GM18520 (cell line): ENCODE measurements around the gene KCNN3.

Experiments used
- ATAC-seq: cut with Tn5 transposase; IDR thresholded peaks from one replicate; pipeline ENCODE4 v1.9.1; 2021; ENCODE audit not compliant: unreplicated experiment

KCNN3 gene

DNA sequence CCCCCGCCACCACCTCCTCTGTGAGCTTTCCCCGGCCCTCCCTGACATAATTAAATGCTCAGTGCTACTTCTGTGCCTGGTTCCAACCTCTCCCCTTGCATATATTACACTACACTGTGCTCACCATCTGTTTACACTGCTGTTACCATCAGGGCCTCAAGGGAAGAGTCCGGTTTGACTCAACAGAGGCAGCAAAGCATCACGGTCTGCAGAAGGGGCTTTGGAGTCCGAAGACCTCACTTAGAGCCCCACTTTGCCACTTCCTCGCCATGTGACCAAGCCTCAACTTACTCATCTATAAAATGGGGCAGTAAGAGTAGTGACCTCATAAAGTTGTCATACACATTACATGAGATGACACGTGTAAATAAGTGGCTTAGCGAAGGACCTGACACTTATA lies 27.4 kb downstream of the KCNN3 start:
- no peak for ATAC-seq

DNA sequence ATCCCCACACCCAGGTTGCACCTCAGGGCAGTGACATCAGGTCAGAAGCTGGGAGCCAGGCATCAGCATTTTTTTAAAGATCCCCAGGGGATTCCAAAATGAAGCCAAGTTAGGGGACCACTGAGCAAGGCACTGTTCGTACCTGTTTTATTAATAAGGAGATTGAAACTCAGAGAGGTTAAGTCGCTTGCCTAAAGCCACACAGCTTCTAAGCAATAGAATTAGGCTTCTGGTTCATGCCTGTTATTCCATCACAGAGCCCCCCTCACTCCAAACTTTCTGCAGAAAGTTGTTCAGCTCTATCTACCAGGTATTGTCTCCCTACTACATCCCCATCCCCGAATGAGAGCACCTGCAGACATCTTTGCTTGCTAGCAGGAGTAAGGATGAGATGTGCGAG lies 28.7 kb downstream of the KCNN3 start:
- ATAC-seq: no peak

DNA sequence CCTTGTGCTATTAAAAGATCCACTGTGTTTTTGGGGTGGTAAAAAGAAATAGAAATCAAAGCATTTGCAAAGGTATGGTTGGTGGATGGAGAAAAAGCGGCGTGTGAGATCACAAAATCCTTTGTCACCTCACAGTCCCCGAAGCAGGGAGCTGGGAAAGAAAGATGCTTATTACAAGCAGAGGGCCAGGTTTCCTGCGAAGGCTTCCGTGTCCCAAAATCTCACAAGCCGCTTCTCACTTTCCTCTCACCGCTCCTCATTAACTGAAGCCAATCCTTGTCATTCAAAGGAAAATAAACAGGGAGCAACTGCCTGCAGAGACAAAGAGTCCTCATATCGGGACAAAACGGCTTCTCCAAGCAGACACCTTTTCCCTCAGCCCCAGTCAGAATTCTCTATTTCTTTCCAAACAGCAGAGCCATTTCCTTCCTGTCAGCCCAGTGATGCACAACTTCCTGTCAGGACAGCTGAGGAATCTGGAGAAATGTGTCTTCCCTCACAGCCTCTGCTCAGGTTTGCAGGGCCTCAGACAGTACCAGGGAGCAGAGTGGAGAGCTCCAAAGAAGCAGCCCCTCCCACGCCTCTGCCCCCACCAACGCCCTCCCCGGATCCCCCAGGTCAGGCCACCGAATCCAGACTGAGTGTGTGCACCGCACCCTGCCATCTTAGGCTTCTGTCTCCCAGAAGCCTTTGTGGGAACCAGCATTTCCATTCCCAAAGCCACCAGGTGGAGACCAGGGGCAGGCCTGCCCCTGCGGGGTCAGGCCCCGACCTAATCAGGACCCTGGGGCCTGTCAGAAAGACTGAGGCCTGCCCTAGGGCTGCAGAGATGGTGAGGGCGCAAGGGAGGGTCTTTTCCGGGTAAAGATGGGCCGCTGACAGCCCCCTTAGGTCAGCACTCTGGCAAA lies 29.6 kb downstream of the KCNN3 start:
- no peak for ATAC-seq

DNA sequence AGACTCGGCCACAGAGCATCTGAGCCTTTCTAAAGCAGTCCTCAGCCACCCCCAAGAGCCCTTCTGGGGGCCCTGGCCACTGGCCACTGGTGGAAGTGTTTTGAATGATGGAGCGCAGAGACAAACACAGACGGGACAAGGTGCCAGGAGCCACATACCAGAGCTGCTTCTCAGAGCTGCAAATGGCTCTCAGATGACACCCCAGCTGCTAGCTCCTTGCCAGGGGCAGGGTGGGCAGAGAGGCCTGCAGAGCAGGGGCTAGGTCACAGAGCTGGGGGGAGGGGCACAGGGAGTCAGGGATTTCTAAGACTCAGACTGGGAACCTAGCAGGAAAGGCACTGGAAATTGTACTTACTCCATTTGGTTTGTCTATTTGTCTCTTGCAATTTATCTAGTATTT lies 30.4 kb downstream of the KCNN3 start:
- ATAC-seq: no peak

DNA sequence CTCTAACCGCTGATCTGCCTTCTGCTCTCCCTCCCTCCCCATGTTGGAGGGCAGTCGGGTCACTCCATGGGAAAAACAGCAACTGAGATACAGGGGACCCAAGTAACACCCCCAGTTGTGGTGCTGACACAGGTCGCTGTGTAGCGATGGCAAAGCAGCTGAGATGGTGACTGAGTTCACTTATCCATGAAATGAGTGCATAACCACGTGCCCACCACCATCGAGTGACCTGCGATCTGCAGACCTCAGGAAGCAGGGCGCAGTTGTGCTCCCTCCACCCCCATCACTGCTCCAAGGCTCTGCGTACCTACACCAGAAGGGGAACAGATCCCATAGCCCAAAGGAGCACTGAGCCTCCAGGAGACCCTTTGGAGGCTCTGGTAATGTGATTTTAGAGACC lies 31.1 kb downstream of the KCNN3 start:
- no peak for ATAC-seq

DNA sequence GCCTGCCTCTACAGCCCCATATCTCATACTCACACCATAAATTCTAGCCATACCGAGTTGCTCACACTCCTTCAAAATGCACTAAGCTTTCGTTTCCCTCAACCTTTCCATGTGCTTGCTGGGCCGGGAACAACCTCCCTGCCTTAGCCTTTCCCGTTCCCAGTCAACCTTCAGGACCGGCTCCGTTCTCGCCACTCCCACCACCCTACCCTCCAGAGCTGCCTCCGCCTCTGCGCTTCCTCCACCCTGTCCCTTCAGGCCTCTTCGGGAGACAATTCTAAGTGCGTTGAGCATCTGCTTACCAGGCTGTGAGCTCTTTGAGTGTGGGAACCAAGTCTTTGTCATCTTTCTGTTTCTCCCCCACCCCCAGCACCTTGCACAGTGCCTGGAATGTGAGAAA lies 31.6 kb downstream of the KCNN3 start:
- ATAC-seq: no peak

DNA sequence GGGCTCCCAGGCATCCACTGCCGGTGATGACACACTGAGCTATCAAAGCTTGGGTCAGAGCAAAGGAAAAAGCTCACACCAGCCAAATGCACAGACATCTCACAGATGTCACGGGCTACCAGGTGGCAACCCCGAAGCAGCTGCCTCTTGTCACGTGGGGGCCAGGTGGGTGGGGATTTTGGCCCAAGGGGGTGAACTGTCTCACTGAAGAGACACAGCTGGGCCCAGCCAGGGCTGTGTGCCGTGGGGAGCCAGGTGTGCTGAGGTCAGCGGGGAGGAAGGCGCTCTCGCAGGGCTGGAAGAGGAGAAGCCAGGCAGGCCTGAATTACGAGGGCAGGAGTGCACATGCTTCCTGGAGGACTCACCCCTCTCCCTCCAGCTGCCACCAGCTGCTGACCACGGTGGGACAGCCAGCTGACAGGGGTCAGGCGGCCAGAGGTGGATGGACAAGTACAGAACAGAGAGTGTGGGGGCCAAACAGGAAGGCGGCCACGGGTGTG lies 32.4 kb downstream of the KCNN3 start:
- ATAC-seq: peak; percentile 73

DNA sequence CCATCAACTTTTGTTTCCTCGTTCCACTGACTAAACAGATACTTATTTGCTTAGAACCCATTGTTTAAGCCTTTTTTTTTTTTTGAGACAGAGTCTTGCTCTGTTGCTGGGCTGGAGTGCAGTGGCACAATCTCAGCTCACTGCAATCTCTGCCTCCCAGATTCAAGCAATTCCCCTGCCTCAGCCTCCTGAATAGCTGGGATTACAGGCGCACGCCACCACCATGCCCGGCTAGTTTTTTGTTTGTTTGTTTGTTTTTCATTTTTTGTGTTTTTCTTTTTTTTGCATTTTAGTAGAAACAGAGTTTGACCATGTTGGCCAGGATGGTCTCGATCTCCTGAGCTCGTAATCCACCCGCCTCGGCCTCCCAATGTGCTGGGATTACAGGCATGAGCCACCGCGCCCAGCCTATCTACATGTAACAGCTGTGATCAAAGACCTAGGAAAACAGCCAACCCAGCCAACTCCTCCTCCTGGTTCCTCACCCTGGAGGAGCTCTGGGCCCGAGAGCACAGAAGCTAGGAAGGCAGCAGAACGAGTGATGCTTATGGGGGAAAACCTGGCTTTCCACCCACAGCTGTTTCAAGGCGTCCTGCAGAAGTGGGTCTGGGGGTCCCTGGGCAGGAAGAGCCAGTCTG lies 32.9 kb downstream of the KCNN3 start:
- ATAC-seq: no peak

DNA sequence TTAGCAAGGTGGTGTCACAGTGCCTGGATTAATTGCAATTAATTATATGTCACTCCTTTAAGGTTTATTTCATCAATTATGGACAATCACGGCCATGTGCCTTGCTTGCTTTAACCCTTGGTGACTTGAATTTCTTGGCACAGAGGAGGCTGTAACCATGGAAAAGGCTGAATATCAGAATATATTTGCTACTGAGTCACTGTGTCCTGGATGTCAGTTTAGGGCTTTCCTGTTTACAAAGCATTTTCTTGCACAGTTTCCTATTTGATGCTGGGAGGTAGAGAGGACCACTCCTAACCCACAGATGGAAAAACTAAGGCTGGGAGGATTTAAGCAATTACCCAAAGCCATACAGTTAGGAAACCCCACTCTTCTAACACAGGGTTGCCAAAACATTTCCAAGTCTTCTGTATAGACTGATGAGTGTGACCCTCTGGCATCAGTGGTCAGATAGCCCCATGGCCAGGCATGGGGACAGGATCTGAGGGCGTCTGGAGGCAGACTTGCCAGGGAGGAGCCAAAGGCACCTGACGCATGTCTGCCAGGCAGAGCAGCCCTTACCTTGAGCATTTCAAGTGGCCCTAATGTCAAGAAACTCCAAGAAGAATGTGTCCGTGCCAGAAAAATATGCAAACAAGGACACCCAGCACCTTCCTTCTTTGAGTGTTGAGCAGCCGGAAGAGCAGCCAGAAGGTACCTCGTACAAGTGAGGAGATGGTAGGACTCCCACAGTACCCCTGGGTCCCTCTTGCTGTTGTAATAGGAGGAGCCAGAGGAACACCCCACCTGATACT lies 34.4 kb downstream of the KCNN3 start:
- ATAC-seq: no peak

DNA sequence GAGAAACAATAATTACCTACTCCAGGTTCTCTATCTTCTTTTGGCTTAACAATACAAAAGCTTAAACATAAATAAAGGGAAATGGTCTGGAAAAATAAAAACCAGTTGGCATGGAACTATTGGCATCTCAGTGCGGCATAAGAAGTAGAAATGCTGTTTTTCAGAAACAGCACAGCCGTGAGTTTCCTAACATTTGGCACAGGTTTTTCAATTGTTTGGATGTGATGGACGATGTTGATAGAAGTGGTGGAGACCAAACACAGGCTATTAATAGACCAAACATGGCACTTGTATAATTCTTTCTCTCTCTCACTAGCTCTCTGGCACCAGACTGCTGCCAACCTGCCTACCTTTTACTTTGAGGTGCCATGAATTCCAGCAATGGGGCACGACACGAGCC lies 36.2 kb downstream of the KCNN3 start:
- no peak for ATAC-seq

DNA sequence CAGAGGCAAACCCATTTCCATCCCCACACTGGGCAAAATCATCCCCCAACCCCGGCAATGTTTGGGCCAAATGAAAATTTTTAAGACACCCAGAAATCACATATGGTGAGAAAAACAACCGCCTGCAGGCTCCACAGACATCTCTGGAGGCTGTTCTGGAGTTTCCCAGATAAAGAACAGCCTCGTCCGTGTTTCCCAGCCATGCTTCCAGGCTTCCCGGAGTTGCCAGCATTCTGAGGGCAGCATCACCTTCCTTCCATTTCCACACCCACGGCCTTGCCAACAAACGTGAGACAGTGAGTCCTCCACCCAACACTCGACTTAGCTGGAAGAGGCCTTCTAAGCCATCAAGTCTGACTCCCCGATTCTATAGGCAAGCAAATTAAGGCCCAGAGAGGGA lies 36.9 kb downstream of the KCNN3 start:
- ATAC-seq: no peak

DNA sequence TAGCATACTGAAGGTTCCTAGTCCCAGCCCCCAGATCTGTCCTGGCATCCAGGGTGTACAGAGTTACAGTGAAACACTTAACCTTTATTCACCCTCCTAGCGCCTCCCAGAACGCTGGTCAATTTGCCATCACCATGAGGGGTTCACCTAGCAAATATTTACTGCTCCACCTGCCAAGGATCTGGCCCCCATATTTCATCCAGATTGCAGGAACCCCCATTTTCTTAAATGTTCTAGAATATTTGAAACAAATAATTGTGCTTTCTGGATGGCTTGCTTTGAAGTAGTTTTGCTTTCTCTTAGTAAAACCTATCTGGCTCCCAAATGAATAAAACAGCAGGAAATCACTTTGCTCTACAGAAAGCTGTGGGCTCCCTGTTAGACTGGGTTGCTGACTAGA lies 37.7 kb downstream of the KCNN3 start:
- no peak for ATAC-seq

DNA sequence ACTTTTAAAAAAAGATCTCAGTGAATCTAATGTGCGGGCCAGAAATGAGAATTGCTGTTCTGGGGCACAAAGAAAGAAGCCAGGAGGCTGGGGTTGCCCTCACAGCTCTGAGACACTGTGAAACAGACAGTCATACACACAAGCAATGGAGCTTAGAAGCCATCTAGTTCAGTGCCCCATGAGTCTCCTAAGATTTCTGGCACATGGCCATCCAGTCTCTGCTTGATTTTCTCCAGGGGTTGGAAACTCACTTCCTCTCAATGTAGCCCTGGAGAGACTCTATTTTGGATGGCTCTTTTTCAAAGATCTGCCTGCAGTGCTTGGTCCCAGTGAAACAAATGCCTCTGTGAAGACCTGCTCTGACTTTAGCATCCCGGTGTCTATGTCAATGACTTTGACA lies 38.6 kb downstream of the KCNN3 start:
- no peak for ATAC-seq

DNA sequence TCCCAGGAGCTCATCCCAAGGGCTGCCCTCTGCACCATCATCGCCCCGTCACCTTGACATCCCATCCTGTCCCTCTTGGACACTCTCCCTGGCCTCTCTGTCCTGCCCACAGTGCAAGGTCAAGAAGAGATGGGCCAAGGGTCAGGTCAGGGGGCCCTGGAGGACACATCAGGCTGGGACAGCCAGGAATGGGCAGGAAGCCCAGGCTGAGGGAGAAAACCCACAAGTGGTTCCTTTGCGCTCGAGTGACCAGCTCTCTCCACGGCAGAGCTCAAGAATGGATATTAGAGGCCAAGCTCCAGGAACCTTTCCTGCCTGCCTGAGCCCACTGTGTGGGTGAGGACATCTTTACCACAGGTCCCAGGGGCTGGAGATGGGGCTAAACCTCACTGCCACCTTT lies 41.0 kb downstream of the KCNN3 start:
- ATAC-seq: no peak

DNA sequence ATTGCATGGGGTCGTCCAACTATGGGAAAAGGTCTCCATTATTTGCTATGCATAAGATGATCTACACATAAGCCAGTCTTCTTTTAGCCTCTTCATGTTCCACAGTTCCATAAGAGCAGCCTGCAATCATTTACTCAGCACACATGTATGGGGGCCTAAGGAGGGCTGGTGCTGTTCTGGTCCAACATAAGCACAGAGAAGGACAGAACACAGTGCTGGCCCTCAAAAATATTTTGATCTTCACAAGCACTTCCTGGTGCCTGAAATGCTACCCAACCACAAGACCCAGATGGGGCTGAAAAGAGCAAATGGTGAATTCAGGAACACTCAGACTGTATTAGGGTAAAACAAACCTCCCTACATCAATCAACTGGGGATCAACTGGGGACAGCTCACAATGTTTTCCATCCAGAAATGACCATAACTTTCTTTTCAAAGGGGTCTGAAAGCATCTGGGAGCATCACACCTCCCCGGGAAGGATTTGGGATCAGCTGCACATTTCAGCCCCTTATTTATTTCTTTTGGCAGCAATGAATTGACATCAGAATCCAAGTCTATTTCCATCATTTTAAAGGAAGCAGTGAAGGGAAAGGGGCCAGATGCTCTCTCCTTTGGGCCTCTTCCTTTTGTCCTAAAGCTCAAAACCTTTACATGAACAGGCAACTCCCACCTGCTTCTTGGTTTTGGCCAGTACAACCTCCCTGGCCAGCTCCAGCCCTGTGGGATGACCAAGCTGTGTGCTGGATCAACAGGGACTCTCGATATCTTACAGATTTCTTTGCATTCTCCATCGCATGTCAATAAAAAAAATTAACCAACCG lies 45.7 kb downstream of the KCNN3 start:
- ATAC-seq: no peak

DNA sequence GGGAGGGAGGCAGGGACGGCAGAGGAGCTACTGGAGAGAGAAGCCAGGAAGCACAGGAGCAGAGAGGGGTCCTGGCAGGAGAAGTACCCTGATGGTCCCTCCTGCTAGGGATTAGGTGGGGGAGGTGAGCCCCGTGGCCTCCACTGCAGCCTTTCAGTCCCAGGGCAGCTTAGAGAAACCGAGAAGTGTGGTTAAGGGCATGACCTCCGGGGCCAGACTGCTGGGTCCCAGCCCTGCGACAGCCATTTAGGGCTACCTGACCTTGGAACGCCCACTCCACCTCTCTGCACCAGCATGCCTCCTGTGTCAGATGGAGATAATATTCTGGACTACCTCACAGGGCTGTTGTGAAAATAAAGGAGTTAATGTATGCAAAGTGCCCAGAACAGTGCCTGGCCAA lies 47.4 kb downstream of the KCNN3 start:
- ATAC-seq: no peak

DNA sequence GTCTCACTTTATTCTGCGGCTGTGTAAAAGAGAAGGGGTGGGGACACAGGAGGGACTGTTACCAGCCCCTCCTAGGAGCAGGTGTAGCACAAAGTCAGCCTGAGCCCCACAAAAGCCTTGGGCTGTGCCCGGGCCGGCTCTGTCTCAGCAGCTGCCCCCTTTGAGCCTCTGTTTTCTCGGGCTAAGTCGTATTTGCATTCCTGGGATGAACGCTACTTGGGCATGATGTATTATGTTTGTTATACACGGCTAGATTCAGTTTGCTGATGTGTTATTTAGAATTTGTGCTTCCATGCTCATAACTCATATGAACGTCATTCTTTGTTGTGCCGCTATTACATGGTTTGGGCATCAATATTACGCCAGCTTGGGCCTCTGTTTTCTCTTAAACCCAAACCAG lies 47.8 kb downstream of the KCNN3 start:
- no peak for ATAC-seq

DNA sequence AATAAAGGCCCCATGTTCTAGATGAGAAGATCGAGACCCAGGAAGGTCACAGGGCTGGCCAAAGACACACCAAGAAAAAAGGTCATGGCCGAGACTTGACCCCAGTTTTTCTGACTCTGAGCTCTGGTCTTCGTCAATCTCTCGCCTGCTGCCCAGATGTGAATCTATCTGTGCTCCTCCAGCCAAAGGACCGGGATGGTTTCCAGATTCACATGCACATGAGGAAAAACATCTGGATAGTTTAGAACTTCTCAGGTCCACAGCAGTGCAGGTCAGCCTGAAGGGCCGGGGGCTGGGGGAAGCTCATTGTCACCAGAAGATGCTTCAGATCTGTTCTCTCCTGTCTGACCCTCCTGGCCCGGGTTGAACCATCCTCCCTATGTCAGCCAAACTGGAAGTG lies 49.0 kb downstream of the KCNN3 start:
- no peak for ATAC-seq

DNA sequence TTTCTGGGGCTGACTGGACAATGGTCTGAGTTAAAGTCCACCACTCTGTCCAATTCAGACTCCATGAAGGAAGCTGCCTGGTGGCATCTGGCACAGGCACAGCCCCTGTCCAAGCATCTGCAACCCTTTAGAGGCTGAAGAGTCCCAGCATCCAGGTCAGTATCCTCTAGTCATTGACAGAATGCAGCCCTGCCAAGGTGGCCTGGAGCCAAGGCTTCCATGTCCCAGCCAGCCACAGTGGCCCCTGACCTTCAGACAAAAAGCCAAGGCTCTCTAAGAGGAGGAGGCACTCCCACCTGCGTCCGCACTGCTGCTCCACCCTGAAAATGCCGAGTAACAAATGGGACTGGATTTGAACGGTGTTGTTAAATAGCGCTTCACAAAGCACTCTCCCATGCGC lies 49.4 kb downstream of the KCNN3 start:
- no peak for ATAC-seq

DNA sequence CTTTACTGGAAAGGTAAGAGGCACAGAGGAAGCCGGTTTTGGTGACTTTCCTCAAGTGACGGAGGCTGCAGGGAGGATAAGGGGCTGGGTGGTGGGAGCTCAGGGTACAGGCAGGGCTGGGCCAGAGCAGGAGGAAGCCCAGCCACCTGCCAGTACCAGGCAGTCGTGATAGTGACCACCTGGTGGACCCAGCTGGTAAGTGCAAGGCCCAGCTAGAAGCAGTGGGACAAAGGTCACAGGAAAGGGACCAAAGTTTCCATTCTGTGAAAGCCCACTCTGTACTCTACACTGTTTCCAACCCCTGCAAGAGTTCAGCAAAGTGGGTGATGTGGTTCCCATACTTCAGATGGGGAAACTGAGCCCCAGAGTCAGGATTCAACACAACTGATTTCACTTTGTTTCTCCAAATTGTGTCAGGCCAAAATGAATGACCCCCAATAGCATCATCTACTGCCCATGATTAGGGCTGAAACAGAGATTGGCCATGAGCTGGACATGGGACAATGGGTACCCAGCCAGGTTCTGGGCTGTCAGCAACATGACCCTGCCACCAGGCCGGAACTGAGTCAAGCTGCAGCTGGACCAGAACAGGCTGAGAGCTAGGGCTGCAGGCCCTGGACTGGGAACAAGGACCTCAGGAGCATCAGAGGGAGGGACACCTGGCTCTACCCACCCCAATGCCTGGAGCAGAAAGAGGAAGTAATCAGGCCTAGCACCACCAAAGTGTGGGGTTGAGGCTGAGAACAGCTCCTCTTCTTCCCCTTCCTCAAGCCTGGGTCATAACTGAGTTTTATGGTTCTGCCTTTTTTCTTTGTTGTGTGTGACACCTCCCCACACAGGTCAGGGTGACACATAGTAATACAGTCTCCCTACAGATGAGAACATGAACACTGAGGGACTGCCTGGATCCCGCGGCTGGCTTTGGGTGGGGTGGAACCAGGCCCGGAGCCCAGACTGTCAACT lies 50.2 kb downstream of the KCNN3 start:
- ATAC-seq: no peak
